Chondrocyte (in vitro differentiated cells): ENCODE results near the gene NOX4. TPM values are rescaled to one million over a fixed set of nuclear protein-coding genes. Genes with fewer than 3 reads are reported as not detected.
"Not testable (repeated sequence)": the region's sequence is repeated elsewhere in the genome, so short reads cannot be mapped to it uniquely, and the experiment has no call there.

Experiments used
- DNase-seq: peaks from one replicate; pipeline ENCODE4 v3.0.0; 2021; ENCODE audit warnings: mixed read lengths, low spot score
- H3K27ac Mint-ChIP-seq: one replicate; pipeline ENCODE4 v1.8.0; 2021; ENCODE audit warnings: mild to moderate bottlenecking, moderate library complexity, mixed read lengths; ENCODE audit not compliant: unreplicated experiment
- H3K27me3 Mint-ChIP-seq: 2 replicates; pipeline ENCODE4 v1.8.0; 2021; ENCODE audit warnings: low read depth, mixed read lengths
- H3K36me3 Mint-ChIP-seq: 2 replicates; pipeline ENCODE4 v1.8.0; 2021; ENCODE audit warnings: low read depth, mixed read lengths
- H3K4me1 Mint-ChIP-seq: 2 replicates; pipeline ENCODE4 v1.8.0; 2021; ENCODE audit warnings: low read depth, mild to moderate bottlenecking, mixed read lengths
- H3K4me3 Mint-ChIP-seq: one replicate; pipeline ENCODE4 v1.8.0; 2021; ENCODE audit warnings: mild to moderate bottlenecking, moderate library complexity, mixed read lengths; ENCODE audit not compliant: unreplicated experiment
- H3K9me3 Mint-ChIP-seq: 2 replicates; pipeline ENCODE4 v1.8.0; 2021; ENCODE audit warnings: low read depth, mixed read lengths
- CTCF ChIP-seq: fragments of 200-600 bp; sonication (generic); IDR thresholded peaks from 2 replicates; pipeline ENCODE4 v1.5.0; 2021; ENCODE audit warnings: antibody characterized with exemption, mild to moderate bottlenecking, moderate library complexity
- total RNA-seq: library from RNA; stranded (reverse); gene quantifications from 3 replicates; pipeline ENCODE4 v1.2.1, GENCODE V29; 2021

Gene NOX4
- total RNA-seq, 1 donor from 2014 or later: 39.1 TPM

GRCh38 chr11:89333704-89334103, 157.5 kb downstream of the NOX4 start:
- peak; percentile 80 for TF ChIP-seq CTCF
- H3K27me3 Mint-ChIP-seq, H3K9me3 Mint-ChIP-seq, H3K4me3 Mint-ChIP-seq, DNase-seq: not testable (repeated sequence)
- H3K27ac Mint-ChIP-seq: peak overlapping the region; percentile 65
- H3K36me3 Mint-ChIP-seq: peaks cover 23% of the 10 kb centered on the region
- H3K4me1 Mint-ChIP-seq: peaks cover 34% of the 10 kb centered on the region

- H3K4me3 Mint-ChIP-seq, H3K27ac Mint-ChIP-seq, H3K27me3 Mint-ChIP-seq, H3K9me3 Mint-ChIP-seq, DNase-seq: not testable (repeated sequence)
- peaks cover 26% of the 10 kb centered on the region for H3K4me1 Mint-ChIP-seq
- peaks cover 14% of the 10 kb centered on the region for H3K36me3 Mint-ChIP-seq
Observed at GRCh38 chr11:89331940-89332339, 159.2 kb downstream of the NOX4 start.

DNA sequence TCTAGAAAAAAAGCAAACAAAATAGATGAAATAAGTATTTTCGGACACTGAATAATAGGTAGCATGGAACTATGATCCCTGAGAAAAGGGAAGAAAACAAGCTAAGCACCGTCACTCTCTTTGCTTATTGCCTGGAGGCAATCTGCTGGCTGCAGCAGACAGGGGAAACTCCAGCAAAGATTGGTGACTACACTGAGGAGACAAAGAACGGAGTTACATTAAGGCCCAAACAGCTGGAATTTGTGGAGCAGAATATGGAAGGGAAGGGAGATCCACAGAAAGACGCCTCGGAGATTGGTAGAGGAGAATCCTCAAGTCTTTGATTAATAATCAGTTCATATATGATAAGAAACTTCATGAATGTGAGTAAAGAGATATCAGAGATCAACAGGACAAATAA, 163.3 kb downstream of the NOX4 start:
- no peak for TF ChIP-seq CTCF
- DNase-seq: no peak
- H3K4me1 Mint-ChIP-seq: peaks cover 18% of the 10 kb centered on the region
- H3K4me3 Mint-ChIP-seq: no peak overlapping the region
- no peaks in the 10 kb centered on the region for H3K9me3 Mint-ChIP-seq
- peaks cover 16% of the 10 kb centered on the region for H3K36me3 Mint-ChIP-seq
- no peaks in the 10 kb centered on the region for H3K27me3 Mint-ChIP-seq
- no peak overlapping the region for H3K27ac Mint-ChIP-seq

GRCh38 chr11:89321401-89321800, 169.8 kb downstream of the NOX4 start:
- Mint-ChIP-seq H3K4me3 (no peak overlapping the region), H3K27me3 (no peaks in the 10 kb centered on the region), H3K36me3 (peaks cover 26% of the 10 kb centered on the region), H3K27ac (no peak overlapping the region), H3K4me1 (no peaks in the 10 kb centered on the region), H3K9me3 (no peaks in the 10 kb centered on the region)
- no peak for DNase-seq
- TF ChIP-seq CTCF: no peak

DNA sequence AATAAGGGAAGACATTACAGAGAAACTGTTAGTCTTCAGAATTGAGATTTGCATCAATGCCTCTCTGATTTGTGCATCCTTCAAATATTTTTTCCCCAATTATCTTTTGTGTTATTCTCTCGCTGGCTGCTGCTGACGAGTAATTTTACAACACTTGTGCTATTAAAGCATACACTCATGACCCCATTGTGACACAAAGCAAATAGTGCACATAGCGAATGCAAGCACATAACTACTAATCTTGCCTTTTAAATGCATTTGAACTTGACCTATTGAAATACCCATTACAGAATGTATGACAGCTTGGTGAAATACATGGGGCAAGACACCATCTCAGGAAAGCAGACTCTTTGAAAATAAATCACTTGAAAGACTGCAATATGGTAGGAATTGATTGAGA, 180.6 kb downstream of the NOX4 start:
- not testable (repeated sequence) for H3K27me3 Mint-ChIP-seq, H3K36me3 Mint-ChIP-seq, H3K27ac Mint-ChIP-seq, H3K4me1 Mint-ChIP-seq, DNase-seq, H3K9me3 Mint-ChIP-seq, H3K4me3 Mint-ChIP-seq

GRCh38 chr11:89309321-89309985, 181.7 kb downstream of the NOX4 start:
- DNase-seq, H3K36me3 Mint-ChIP-seq, H3K27ac Mint-ChIP-seq, H3K9me3 Mint-ChIP-seq, H3K27me3 Mint-ChIP-seq, H3K4me1 Mint-ChIP-seq, H3K4me3 Mint-ChIP-seq: not testable (repeated sequence)

DNA sequence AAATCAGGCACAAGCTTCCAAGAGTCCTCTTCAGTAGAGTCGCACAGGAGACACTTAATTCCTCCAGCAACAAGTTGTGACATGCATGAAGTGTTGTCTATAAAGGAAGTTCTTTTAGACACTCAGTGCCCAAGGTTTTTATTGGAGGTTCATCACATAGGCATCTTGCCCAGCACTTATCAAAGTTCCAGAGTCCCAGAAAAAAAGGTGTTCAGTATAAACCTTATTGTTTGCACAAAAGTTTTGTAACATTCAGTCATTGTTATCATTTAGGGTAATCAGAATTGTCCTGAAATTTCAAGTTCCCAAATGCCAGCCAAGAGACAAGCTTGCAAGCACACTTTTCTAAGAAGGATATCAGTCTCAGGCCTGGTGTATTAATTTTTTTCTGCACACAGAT, 182.9 kb downstream of the NOX4 start:
- not testable (repeated sequence) for H3K27ac Mint-ChIP-seq, H3K9me3 Mint-ChIP-seq, DNase-seq, H3K36me3 Mint-ChIP-seq, H3K27me3 Mint-ChIP-seq, H3K4me3 Mint-ChIP-seq
- H3K4me1 Mint-ChIP-seq: peaks cover 17% of the 10 kb centered on the region

GRCh38 chr11:89303029-89303428, 188.1 kb downstream of the NOX4 start:
- not testable (repeated sequence) for H3K9me3 Mint-ChIP-seq, H3K4me3 Mint-ChIP-seq, DNase-seq, H3K27me3 Mint-ChIP-seq, H3K27ac Mint-ChIP-seq
- H3K36me3 Mint-ChIP-seq: peaks cover 11% of the 10 kb centered on the region
- peaks cover 17% of the 10 kb centered on the region for H3K4me1 Mint-ChIP-seq

- H3K4me3 Mint-ChIP-seq, H3K36me3 Mint-ChIP-seq, H3K9me3 Mint-ChIP-seq, H3K27ac Mint-ChIP-seq, H3K4me1 Mint-ChIP-seq, DNase-seq, H3K27me3 Mint-ChIP-seq: not testable (repeated sequence)
Observed at GRCh38 chr11:89295023-89295422, 196.2 kb downstream of the NOX4 start.
